HCT116 (cell line): Measurements from ENCODE around the gene FBXO34. TPM values are rescaled to one million over a fixed set of nuclear protein-coding genes. Genes with fewer than 3 reads are reported as not detected.

Experiments used
- ATAC-seq: fragments of 200-7000 bp; cut with Tn5 transposase; 2 replicates; pipeline ENCODE4 v1.9.1; 2020; ENCODE audit warnings: mild to moderate bottlenecking, moderate library complexity
- BruUV-seq: library from RNA; stranded (reverse); fragments of 400-500 nt; replicated peaks from 2 replicates; lab custom pipeline; 2021; lab: Mats Ljungman, UMichigan
- CTCF ChIA-PET: fragments of 300-600 bp; sonication (Branson Sonifier 250); formaldehyde crosslinking; loops from one replicate; lab custom pipeline; 2021; ENCODE audit warnings: antibody characterized with exemption; lab: Charles Lee
- POLR2A ChIA-PET: fragments of 300-600, 350-600 bp; sonication (Branson Sonifier 250); formaldehyde crosslinking; loops from one replicate; lab custom pipeline; 2021; ENCODE audit warnings: antibody characterized with exemption; lab: Charles Lee
- RAD21 ChIA-PET, 2 experiments: fragments of 300-600 bp; sonication (Branson Sonifier 250); formaldehyde crosslinking; loops; one replicate each; lab custom pipeline; 2023; ENCODE audit warnings: low total read pairs in 2 of 2; ENCODE audit not compliant: uncharacterized antibody in 2 of 2, unreplicated experiment in 2 of 2, low non-redundant PET in 1 of 2; lab: Charles Lee
- DNase-seq: peaks from one replicate; pipeline ENCODE4 v3.0.0-alpha.2; 2010; ENCODE audit warnings: low read depth, low spot score
- H2AFZ ChIP-seq: fragments of 200-600 bp; shearing (Covaris generic), sonication (generic); 2 replicates; pipeline ENCODE4 v1.6.1; 2017; ENCODE audit warnings: low read depth, mixed run types, mixed read lengths, antibody characterized with exemption, low read length; ENCODE audit not compliant: poor library complexity, severe bottlenecking
- H3K27ac ChIP-seq: 2 replicates; pipeline ENCODE4 v1.5.1; 2012; ENCODE audit warnings: low read depth, low read length
- H3K27me3 ChIP-seq: fragments of 200-600 bp; sonication (generic); 2 replicates; pipeline ENCODE4 v1.6.1; 2016; ENCODE audit warnings: mixed run types, low read length, mixed read lengths; ENCODE audit not compliant: insufficient read depth
- H3K36me3 ChIP-seq, 2 experiments: fragments of 200-500 bp in 1 of 2; fragments of 200-600 bp in 1 of 2; sonication (Bioruptor generic) in 1 of 2; sonication (generic) in 1 of 2; 2 replicates each; pipeline versions ENCODE4 v1.5.1 to v1.6.1; 2014 to 2016; ENCODE audit warnings: low read length in 2 of 2, inconsistent platforms in 1 of 2, mixed read lengths in 1 of 2, mixed run types in 1 of 2; ENCODE audit not compliant: insufficient read depth in 2 of 2, control insufficient read depth in 1 of 2
- H3K4me1 ChIP-seq, 2 experiments: fragments of 200-600 bp in 1 of 2; sonication (generic) in 1 of 2; 2 replicates each; pipeline versions ENCODE4 v1.5.1 to v1.6.1; 2012 to 2017; ENCODE audit warnings: low read length in 2 of 2, inconsistent platforms in 1 of 2, mild to moderate bottlenecking in 1 of 2, mixed read lengths in 1 of 2, mixed run types in 1 of 2, moderate library complexity in 1 of 2; ENCODE audit not compliant: insufficient read depth in 2 of 2, control insufficient read depth in 1 of 2
- H3K4me2 ChIP-seq: fragments of 200-600 bp; sonication (generic); 2 replicates; pipeline ENCODE4 v1.6.1; 2017; ENCODE audit warnings: mixed run types, low read length, mixed read lengths
- H3K4me3 ChIP-seq, 2 experiments: fragments of 200-600 bp in 1 of 2; sonication (generic) in 1 of 2; replicated peaks in 1 of 2; 2 replicates each; pipeline ENCODE4 v1.5.1; 2011 to 2016; ENCODE audit warnings: low read length in 2 of 2, control low read depth in 1 of 2, low read depth in 1 of 2, mild to moderate bottlenecking in 1 of 2, mixed read lengths in 1 of 2, mixed run types in 1 of 2
- H3K79me2 ChIP-seq: fragments of 200-600 bp; sonication (generic); 2 replicates; pipeline ENCODE4 v1.6.1; 2017; ENCODE audit warnings: mild to moderate bottlenecking, mixed run types, low read length, moderate library complexity, mixed read lengths; ENCODE audit not compliant: insufficient read depth
- H3K9ac ChIP-seq: fragments of 200-600 bp; sonication (generic); 2 replicates; pipeline ENCODE4 v1.6.1; 2016; ENCODE audit warnings: low read length, mixed read lengths
- H3K9me2 ChIP-seq: fragments of 200-600 bp; sonication (generic), shearing (Covaris generic); 2 replicates; pipeline ENCODE4 v1.6.1; 2017; ENCODE audit warnings: mixed run types, mild to moderate bottlenecking, moderate library complexity; ENCODE audit not compliant: insufficient read depth
- H3K9me3 ChIP-seq, 2 experiments: fragments of 200-500 bp in 1 of 2; fragments of 200-600 bp in 1 of 2; sonication (Bioruptor generic) in 1 of 2; sonication (generic) in 1 of 2; 2 replicates each; pipeline ENCODE4 v1.6.1; 2014 to 2017; ENCODE audit warnings: low read length in 2 of 2, mixed read lengths in 2 of 2, inconsistent platforms in 1 of 2, low read depth in 1 of 2, mild to moderate bottlenecking in 1 of 2, mixed run types in 1 of 2, moderate library complexity in 1 of 2; ENCODE audit not compliant: control insufficient read depth in 1 of 2, insufficient read depth in 1 of 2
- H4K20me1 ChIP-seq: fragments of 200-600 bp; sonication (generic), shearing (Covaris generic); 2 replicates; pipeline ENCODE4 v1.6.1; 2017; ENCODE audit warnings: mixed run types, mild to moderate bottlenecking, moderate library complexity; ENCODE audit not compliant: insufficient read depth
- CBX3 ChIP-seq: IDR thresholded peaks from 2 replicates; pipeline ENCODE4 v1.6.1; 2012; ENCODE audit warnings: low read depth
- EZH2phosphoT487 ChIP-seq: fragments of 200-600 bp; IDR thresholded peaks from 2 replicates; pipeline ENCODE4 v1.6.1; 2018; ENCODE audit warnings: antibody characterized with exemption, borderline replicate concordance
- JUND ChIP-seq: IDR thresholded peaks from 2 replicates; pipeline ENCODE4 v1.6.1; 2012
- SIN3A ChIP-seq: IDR thresholded peaks from 2 replicates; pipeline ENCODE4 v1.6.1; 2012; ENCODE audit warnings: low read depth
- SP1 ChIP-seq: IDR thresholded peaks from 2 replicates; pipeline ENCODE4 v1.6.1; 2012; ENCODE audit warnings: low read depth
- SRF ChIP-seq: IDR thresholded peaks from 2 replicates; pipeline ENCODE4 v1.6.1; 2012; ENCODE audit warnings: low read depth
- ZBTB33 ChIP-seq: IDR thresholded peaks from 2 replicates; pipeline ENCODE4 v1.6.1; 2011; ENCODE audit warnings: mild to moderate bottlenecking, low read length, moderate library complexity; ENCODE audit not compliant: insufficient replicate concordance; ENCODE audit errors: extremely low read depth
- ZNF274 ChIP-seq: fragments of 200-500 bp; sonication (Bioruptor generic); IDR thresholded peaks from 2 replicates; pipeline ENCODE4 v1.6.1; 2014; ENCODE audit warnings: mild to moderate bottlenecking, low read depth, low read length, inconsistent platforms
- intact Hi-C: fragments of 100-400 bp; cut with micrococcal nuclease; formaldehyde crosslinking; loops from 2 replicates; pipeline ENCODE4 v1.10.0; 2022
- total RNA-seq: library from RNA; stranded (reverse); gene quantifications from one replicate; pipeline ENCODE4 v1.2.1, GENCODE V29; 2021; ENCODE audit not compliant: unreplicated experiment
- TF ChIP-seq, protein P1 (sequence below): IDR thresholded peaks from 2 replicates; pipeline ENCODE4 v1.6.1; 2012; ENCODE audit warnings: low read depth

Gene FBXO34
- total RNA-seq, 1 experiment from 2014 or later: 26.9 TPM

DNA sequence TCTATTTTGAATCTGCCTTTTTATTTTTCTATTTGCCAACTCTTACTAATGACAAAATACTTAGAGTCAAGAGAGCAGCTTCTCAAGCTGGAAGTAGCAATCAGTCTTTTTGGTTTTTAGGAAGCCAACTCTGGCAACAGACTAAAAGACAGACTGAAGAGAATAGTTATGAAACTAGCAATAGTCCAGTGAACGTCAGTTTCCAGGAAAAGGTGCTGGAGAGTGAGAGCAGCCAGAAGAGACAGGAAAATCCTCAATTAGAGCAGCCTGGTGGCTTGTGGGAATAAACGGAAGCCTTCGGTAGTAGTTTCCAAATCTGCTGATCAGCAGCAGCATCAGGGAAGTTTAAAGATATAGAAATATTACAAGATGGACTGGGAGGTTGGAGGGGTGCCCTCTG, 113.3 kb downstream of the FBXO34 start:
- Histone ChIP-seq H3K27ac (no peak overlapping the region), H3K36me3 (peaks cover 0 to 7% of the 10 kb centered on the region in 2 experiments; a peak in 1 of 4 replicates), H3K4me1 (peaks cover 12 to 31% of the 10 kb centered on the region in 2 experiments), H3K4me2 (peak overlapping the region; percentile 17; the same call in 1 of the 2 replicates), H3K9me2 (no peaks in the 10 kb centered on the region), H3K27me3 (no peaks in the 10 kb centered on the region), H4K20me1 (no peaks in the 10 kb centered on the region), H3K9ac (no peak overlapping the region), H3K9me3 (no peaks in the 10 kb centered on the region), H3K79me2 (no peaks in the 10 kb centered on the region), H2AFZ (no peak overlapping the region), H3K4me3 (no peak overlapping the region)
- no TSS peak for BruUV-seq
- ChIA-PET CTCF (interaction anchor here (1.3 kb wide), 1 partner anchor 31 kb away, joined by 4 read pairs; no protein-coding TSS in a partner anchor), POLR2A (no interaction called here), RAD21 (no interaction called here)
- ATAC-seq (no peak), DNase-seq (no peak)
- intact Hi-C loops: no loop called here
- TF ChIP-seq, protein P1, sequence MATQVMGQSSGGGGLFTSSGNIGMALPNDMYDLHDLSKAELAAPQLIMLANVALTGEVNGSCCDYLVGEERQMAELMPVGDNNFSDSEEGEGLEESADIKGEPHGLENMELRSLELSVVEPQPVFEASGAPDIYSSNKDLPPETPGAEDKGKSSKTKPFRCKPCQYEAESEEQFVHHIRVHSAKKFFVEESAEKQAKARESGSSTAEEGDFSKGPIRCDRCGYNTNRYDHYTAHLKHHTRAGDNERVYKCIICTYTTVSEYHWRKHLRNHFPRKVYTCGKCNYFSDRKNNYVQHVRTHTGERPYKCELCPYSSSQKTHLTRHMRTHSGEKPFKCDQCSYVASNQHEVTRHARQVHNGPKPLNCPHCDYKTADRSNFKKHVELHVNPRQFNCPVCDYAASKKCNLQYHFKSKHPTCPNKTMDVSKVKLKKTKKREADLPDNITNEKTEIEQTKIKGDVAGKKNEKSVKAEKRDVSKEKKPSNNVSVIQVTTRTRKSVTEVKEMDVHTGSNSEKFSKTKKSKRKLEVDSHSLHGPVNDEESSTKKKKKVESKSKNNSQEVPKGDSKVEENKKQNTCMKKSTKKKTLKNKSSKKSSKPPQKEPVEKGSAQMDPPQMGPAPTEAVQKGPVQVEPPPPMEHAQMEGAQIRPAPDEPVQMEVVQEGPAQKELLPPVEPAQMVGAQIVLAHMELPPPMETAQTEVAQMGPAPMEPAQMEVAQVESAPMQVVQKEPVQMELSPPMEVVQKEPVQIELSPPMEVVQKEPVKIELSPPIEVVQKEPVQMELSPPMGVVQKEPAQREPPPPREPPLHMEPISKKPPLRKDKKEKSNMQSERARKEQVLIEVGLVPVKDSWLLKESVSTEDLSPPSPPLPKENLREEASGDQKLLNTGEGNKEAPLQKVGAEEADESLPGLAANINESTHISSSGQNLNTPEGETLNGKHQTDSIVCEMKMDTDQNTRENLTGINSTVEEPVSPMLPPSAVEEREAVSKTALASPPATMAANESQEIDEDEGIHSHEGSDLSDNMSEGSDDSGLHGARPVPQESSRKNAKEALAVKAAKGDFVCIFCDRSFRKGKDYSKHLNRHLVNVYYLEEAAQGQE: no peak
- TF ChIP-seq EZH2phosphoT487 (no peak), SRF (no peak), CBX3 (no peak), JUND (no peak), SP1 (no peak), SIN3A (no peak), ZNF274 (no peak), ZBTB33 (no peak)
